ENCODE results near the gene KHDC1L. TPM values are rescaled to one million over a fixed set of nuclear protein-coding genes. Genes with fewer than 3 reads are reported as not detected.
"Not testable (repeated sequence)": the region's sequence is repeated elsewhere in the genome, so short reads cannot be mapped to it uniquely, and the experiment has no call there.

Gene KHDC1L
- total RNA-seq, 5 donors from 2014 or later (not counting 1 experiment from before 2014, with no cell fraction given): not detected

GRCh38 chr6:73240730-73241129 lies 15.4 kb upstream of the KHDC1L start:
- Mint-ChIP-seq H3K4me3 (no peak overlapping the region), H3K36me3 (no peaks in the 10 kb centered on the region), H3K4me1 (no peaks in the 10 kb centered on the region), H3K27me3 (peaks cover 8 to 9% of the 10 kb centered on the region in 2 donors), H3K27ac (no peak overlapping the region), H3K9me3 (no peaks in the 10 kb centered on the region)
- Histone ChIP-seq H3K4me3 (ENCODE audit: control insufficient read depth in 1 of 2, extremely low read depth in 1 of 2, low read length in 1 of 2) (no peak overlapping the region), H3K36me3 (ENCODE audit: control insufficient read depth in 2 of 2, extremely low read depth in 1 of 2, insufficient read depth in 1 of 2, low read length in 1 of 2) (no peaks in the 10 kb centered on the region), H3K27me3 (replicated peaks in 1 of 2; ENCODE audit: control insufficient read depth in 2 of 2, extremely low read depth in 1 of 2, insufficient read depth in 2 of 2, low read length in 1 of 2) (peaks cover 0 to 3% of the 10 kb centered on the region in 2 experiments), H3K27ac (ENCODE audit: low read length) (no peak overlapping the region), H3K4me1 (ENCODE audit: control insufficient read depth in 1 of 2, extremely low read depth in 1 of 2, insufficient read depth in 2 of 2, low read length in 2 of 2) (no peaks in the 10 kb centered on the region), H3K9me3 (no peaks in the 10 kb centered on the region)
- ChIA-PET POLR2A (no interaction called here), CTCF (no interaction called here)
- ATAC-seq (replicated peaks in 1 of 4) (no peak), DNase-seq (no peak)
- WGBS (ENCODE audit: insufficient coverage): no CpG with 5 or more reads among the region's 4 CpGs

- Mint-ChIP-seq H3K27ac (no peak overlapping the region), H3K36me3 (no peaks in the 10 kb centered on the region), H3K27me3 (no peaks in the 10 kb centered on the region), H3K4me1 (no peaks in the 10 kb centered on the region), H3K9me3 (no peaks in the 10 kb centered on the region), H3K4me3 (no peak overlapping the region)
- Histone ChIP-seq H3K27ac (ENCODE audit: low read length) (no peak overlapping the region), H3K36me3 (ENCODE audit: control insufficient read depth in 2 of 2, extremely low read depth in 1 of 2, insufficient read depth in 1 of 2, low read length in 1 of 2) (no peaks in the 10 kb centered on the region), H3K4me1 (ENCODE audit: control insufficient read depth in 1 of 2, extremely low read depth in 1 of 2, insufficient read depth in 2 of 2, low read length in 2 of 2) (no peaks in the 10 kb centered on the region), H3K4me3 (ENCODE audit: control insufficient read depth in 1 of 2, extremely low read depth in 1 of 2, low read length in 1 of 2) (no peak overlapping the region), H3K9me3 (no peaks in the 10 kb centered on the region), H3K27me3 (replicated peaks in 1 of 2; ENCODE audit: control insufficient read depth in 2 of 2, extremely low read depth in 1 of 2, insufficient read depth in 2 of 2, low read length in 1 of 2) (peaks cover 0 to 5% of the 10 kb centered on the region in 2 experiments)
- ChIA-PET POLR2A (interaction anchor here (0.6 to 1.0 kb wide), 2 partner anchors 9 to 18 kb away, joined by 3 to 4 read pairs; no protein-coding TSS in a partner anchor), CTCF (interaction anchor here in 1 of 2 donors (0.5 to 0.7 kb wide), 2 partner anchors 19 to 823 kb away, joined by 5 to 8 read pairs; no protein-coding TSS in a partner anchor)
- ATAC-seq (replicated peaks in 1 of 4): no peak
- WGBS (ENCODE audit: insufficient coverage): 92% methylated on average over 2 of the region's 5 CpGs
- DNase-seq: no peak
These were observed 11.0 kb upstream of the KHDC1L start for GRCh38 chr6:73236144-73236750.

- no peak overlapping the region for H3K4me3 Mint-ChIP-seq
- H3K27ac ChIP-seq (ENCODE audit: low read length): no peak overlapping the region
- no CpG with 5 or more reads among the region's 1 CpG for WGBS (ENCODE audit: insufficient coverage)
- H3K4me3 ChIP-seq (ENCODE audit: control insufficient read depth in 1 of 2, extremely low read depth in 1 of 2, low read length in 1 of 2): no peak overlapping the region
- ATAC-seq (replicated peaks in 1 of 4) (no peak), DNase-seq (no peak)
- CTCF ChIA-PET: no interaction called here
- H3K27ac Mint-ChIP-seq: no peak overlapping the region
- no peaks in the 10 kb centered on the region for H3K36me3 Mint-ChIP-seq
- H3K27me3 ChIP-seq (replicated peaks in 1 of 2; ENCODE audit: control insufficient read depth in 2 of 2, extremely low read depth in 1 of 2, insufficient read depth in 2 of 2, low read length in 1 of 2): peaks cover 0 to 7% of the 10 kb centered on the region in 2 experiments
- H3K36me3 ChIP-seq (ENCODE audit: control insufficient read depth in 2 of 2, extremely low read depth in 1 of 2, insufficient read depth in 1 of 2, low read length in 1 of 2): no peaks in the 10 kb centered on the region
- no peaks in the 10 kb centered on the region for H3K4me1 ChIP-seq (ENCODE audit: control insufficient read depth in 1 of 2, extremely low read depth in 1 of 2, insufficient read depth in 2 of 2, low read length in 2 of 2)
- H3K9me3 Mint-ChIP-seq: no peaks in the 10 kb centered on the region
- POLR2A ChIA-PET: no interaction called here
- no peaks in the 10 kb centered on the region for H3K9me3 ChIP-seq
- H3K4me1 Mint-ChIP-seq: no peaks in the 10 kb centered on the region
- no peaks in the 10 kb centered on the region for H3K27me3 Mint-ChIP-seq
These were observed 9.4 kb upstream of the KHDC1L start for GRCh38 chr6:73234733-73235132.

GRCh38 chr6:73233971-73234370 lies 8.7 kb upstream of the KHDC1L start:
- H3K36me3 ChIP-seq (ENCODE audit: control insufficient read depth in 2 of 2, extremely low read depth in 1 of 2, insufficient read depth in 1 of 2, low read length in 1 of 2); CTCF ChIA-PET; H3K36me3 Mint-ChIP-seq; H3K9me3 ChIP-seq; H3K27me3 Mint-ChIP-seq; ATAC-seq (replicated peaks in 1 of 4); H3K4me1 ChIP-seq (ENCODE audit: control insufficient read depth in 1 of 2, extremely low read depth in 1 of 2, insufficient read depth in 2 of 2, low read length in 2 of 2); H3K27ac Mint-ChIP-seq; H3K27me3 ChIP-seq (replicated peaks in 1 of 2; ENCODE audit: control insufficient read depth in 2 of 2, extremely low read depth in 1 of 2, insufficient read depth in 2 of 2, low read length in 1 of 2); H3K9me3 Mint-ChIP-seq; H3K4me3 Mint-ChIP-seq; DNase-seq; POLR2A ChIA-PET; H3K27ac ChIP-seq (ENCODE audit: low read length); H3K4me3 ChIP-seq (ENCODE audit: control insufficient read depth in 1 of 2, extremely low read depth in 1 of 2, low read length in 1 of 2); H3K4me1 Mint-ChIP-seq: not testable (repeated sequence)
- 70% methylated on average over 2 of the region's 3 CpGs for WGBS (ENCODE audit: insufficient coverage)

GRCh38 chr6:73233048-73233447 lies 7.8 kb upstream of the KHDC1L start:
- Mint-ChIP-seq H3K27ac (no peak overlapping the region), H3K9me3 (no peaks in the 10 kb centered on the region), H3K27me3 (no peaks in the 10 kb centered on the region), H3K36me3 (no peaks in the 10 kb centered on the region), H3K4me1 (no peaks in the 10 kb centered on the region), H3K4me3 (no peak overlapping the region)
- H3K4me3 ChIP-seq (ENCODE audit: control insufficient read depth in 1 of 2, extremely low read depth in 1 of 2, low read length in 1 of 2): no peak overlapping the region
- ATAC-seq (replicated peaks in 1 of 4): no peak
- H3K4me1 ChIP-seq (ENCODE audit: control insufficient read depth in 1 of 2, extremely low read depth in 1 of 2, insufficient read depth in 2 of 2, low read length in 2 of 2): no peaks in the 10 kb centered on the region
- WGBS (ENCODE audit: insufficient coverage): 80% methylated on average over 1 of the region's 6 CpGs
- no peaks in the 10 kb centered on the region for H3K9me3 ChIP-seq
- H3K27ac ChIP-seq (ENCODE audit: low read length): no peak overlapping the region
- H3K27me3 ChIP-seq (replicated peaks in 1 of 2; ENCODE audit: control insufficient read depth in 2 of 2, extremely low read depth in 1 of 2, insufficient read depth in 2 of 2, low read length in 1 of 2): peaks cover 0 to 4% of the 10 kb centered on the region in 2 experiments
- no peak for DNase-seq
- POLR2A ChIA-PET: no interaction called here
- CTCF ChIA-PET: no interaction called here
- H3K36me3 ChIP-seq (ENCODE audit: control insufficient read depth in 2 of 2, extremely low read depth in 1 of 2, insufficient read depth in 1 of 2, low read length in 1 of 2): no peaks in the 10 kb centered on the region

- H3K4me1 Mint-ChIP-seq: no peaks in the 10 kb centered on the region
- Histone ChIP-seq H3K4me3 (ENCODE audit: control insufficient read depth in 1 of 2, extremely low read depth in 1 of 2, low read length in 1 of 2) (no peak overlapping the region), H3K9me3 (no peaks in the 10 kb centered on the region), H3K27ac (ENCODE audit: low read length) (no peak overlapping the region), H3K36me3 (ENCODE audit: control insufficient read depth in 2 of 2, extremely low read depth in 1 of 2, insufficient read depth in 1 of 2, low read length in 1 of 2) (no peaks in the 10 kb centered on the region), H3K27me3 (replicated peaks in 1 of 2; ENCODE audit: control insufficient read depth in 2 of 2, extremely low read depth in 1 of 2, insufficient read depth in 2 of 2, low read length in 1 of 2) (peaks cover 0 to 4% of the 10 kb centered on the region in 2 experiments), H3K4me1 (ENCODE audit: control insufficient read depth in 1 of 2, extremely low read depth in 1 of 2, insufficient read depth in 2 of 2, low read length in 2 of 2) (no peaks in the 10 kb centered on the region)
- no peaks in the 10 kb centered on the region for H3K36me3 Mint-ChIP-seq
- WGBS (ENCODE audit: insufficient coverage): 40% methylated on average over 1 of the region's 1 CpG
- no peak overlapping the region for H3K4me3 Mint-ChIP-seq
- no peaks in the 10 kb centered on the region for H3K27me3 Mint-ChIP-seq
- no peaks in the 10 kb centered on the region for H3K9me3 Mint-ChIP-seq
- DNase-seq: no peak
- ChIA-PET POLR2A (no interaction called here), CTCF (interaction anchor here in 1 of 2 donors (0.6 kb wide), 1 partner anchor 23 kb away, joined by 5 read pairs; no protein-coding TSS in a partner anchor)
- no peak overlapping the region for H3K27ac Mint-ChIP-seq
- no peak for ATAC-seq (replicated peaks in 1 of 4)
These were observed 6.7 kb upstream of the KHDC1L start for GRCh38 chr6:73231986-73232391.
